GM19372 (cell line): ENCODE results near the gene ZNF197.
A peak's percentile ranks its signal among the peaks of the same experiment; 100 is the strongest.
"Not testable (repeated sequence)": the region's sequence is repeated elsewhere in the genome, so short reads cannot be mapped to it uniquely, and the experiment has no call there.

Experiments
- ATAC-seq: cut with Tn5 transposase; IDR thresholded peaks from one replicate; pipeline ENCODE4 v1.9.1; 2021; ENCODE audit warnings: mild to moderate bottlenecking, low read depth, moderate library complexity; ENCODE audit not compliant: unreplicated experiment

The ZNF197 gene

DNA sequence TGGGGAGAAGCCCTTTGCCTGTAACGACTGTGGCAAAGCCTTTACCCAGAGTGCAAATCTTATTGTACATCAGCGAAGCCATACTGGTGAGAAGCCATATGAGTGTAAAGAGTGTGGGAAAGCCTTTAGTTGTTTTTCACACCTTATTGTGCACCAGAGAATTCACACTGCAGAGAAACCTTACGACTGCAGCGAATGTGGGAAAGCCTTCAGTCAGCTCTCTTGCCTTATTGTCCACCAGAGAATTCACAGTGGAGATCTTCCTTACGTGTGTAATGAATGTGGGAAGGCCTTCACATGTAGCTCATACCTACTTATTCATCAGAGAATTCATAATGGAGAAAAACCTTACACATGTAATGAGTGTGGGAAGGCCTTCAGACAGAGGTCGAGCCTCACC is 34.6 kb downstream of the ZNF197 start:
- no peak for ATAC-seq

DNA sequence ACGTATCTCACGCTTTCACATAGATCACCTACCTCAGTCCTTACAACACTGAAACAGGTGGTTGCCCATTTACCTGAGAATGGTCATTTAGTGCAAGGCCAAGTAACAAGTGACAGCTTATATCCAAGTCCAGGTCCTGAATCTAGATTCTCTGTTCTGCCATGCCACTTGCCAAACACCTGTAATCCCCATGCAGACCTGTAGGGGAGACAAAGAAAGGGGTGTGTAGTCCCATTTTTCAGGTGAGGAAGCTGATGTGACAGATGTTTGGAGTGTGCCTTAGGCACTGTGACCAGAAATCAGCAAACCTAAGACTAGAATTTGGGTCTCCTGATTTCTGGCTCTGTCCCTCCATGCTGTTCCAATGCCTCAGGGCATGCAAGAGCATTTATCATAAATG is 36.4 kb downstream of the ZNF197 start:
- ATAC-seq = no peak

DNA sequence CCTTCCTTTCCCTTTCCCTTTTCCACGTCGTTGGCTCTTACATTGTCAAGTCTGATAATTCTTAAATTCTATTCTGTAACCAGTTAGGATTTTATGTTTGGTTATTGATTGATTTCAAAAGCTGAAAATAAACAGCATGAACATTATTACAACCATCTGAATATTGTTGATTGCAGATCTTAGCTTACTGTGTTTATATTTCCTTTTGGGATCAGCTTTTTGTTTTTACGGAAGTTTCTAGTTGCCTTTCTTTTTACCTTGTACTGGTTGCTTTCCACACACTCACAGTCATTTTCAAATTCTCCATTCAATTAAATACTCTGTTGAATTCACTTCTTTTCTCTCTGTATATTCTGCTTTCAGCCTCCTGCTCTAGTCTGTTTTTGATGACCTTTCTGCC is 40.3 kb downstream of the ZNF197 start:
- no peak for ATAC-seq

DNA sequence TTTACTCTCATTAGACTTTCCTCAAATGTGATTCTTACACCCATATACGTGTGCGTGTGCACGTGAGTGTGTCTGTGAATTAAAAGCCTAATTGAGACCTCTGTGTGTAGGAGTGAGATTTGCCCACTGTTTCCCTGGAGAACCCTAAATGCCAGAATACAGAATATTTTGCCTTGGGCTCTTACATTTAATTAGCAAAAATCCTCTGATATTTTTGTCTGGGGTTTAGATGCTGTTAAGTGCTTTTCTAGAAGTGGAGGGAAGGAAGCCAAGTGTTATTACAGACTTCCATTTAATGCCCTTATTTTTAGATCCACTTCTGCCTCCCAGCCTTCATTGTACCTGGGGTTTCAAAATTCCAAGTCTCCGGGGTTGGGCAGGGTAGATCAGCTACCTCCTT is 41.5 kb downstream of the ZNF197 start:
- ATAC-seq = no peak

DNA sequence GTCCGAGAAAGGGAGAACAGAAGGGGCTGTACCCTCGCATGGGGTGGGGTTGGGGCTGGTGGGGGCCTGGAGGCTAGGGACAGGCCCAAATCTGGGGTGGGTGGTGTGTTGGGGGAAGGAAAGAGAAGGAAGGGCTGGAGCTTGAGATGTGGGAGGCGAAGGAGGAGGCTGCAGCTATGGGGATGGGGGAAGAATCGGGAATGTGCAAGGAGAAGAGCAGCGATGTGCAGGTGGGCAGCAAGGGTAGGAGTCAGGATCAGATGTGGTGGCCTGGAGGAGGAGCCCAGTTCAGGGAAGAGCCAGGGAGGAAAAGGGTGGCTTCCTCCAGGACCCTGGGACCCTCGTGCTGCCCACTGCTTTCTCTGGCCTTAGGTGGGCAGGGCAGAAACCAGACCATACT is 44.9 kb downstream of the ZNF197 start:
- ATAC-seq = no peak

DNA sequence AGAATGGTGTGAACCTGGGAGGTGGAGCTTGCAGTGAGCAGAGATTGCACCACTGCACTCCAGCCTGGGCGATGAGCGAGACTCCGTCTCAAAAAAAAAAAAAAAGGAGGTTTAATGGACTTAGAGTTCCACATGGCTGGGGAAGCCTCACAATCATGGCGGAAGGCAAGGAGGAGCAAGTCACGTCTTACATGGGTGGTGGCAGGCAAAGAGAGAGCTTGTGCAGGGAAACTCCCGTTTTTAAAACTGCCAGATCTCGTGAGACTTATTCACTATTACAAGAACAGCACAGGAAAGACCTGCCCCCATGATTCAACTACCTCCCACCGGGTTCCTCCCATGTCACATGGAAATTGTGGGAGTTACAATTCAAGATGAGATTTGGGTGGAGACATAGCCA is 48.6 kb downstream of the ZNF197 start:
- not testable (repeated sequence) for ATAC-seq

DNA sequence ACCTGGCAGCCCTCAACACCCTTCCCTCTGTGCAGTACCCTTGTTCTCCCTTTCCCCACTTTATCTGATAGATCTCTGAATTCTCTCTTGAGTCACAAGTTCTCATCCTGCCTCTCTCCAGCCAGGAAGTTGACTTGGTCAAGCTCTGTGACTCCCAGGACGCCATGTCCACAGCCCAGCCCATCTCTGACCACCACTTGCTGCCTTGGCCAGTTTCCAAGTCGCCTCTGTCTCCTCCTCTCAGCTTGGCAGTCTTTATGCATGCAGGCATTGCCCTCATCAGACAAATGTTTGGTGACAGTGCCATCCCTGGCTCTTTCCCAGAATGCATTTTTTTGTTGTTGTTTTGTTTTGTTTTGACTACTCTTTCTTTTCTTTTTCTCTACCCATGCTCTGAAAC is 49.4 kb downstream of the ZNF197 start:
- no peak for ATAC-seq

DNA sequence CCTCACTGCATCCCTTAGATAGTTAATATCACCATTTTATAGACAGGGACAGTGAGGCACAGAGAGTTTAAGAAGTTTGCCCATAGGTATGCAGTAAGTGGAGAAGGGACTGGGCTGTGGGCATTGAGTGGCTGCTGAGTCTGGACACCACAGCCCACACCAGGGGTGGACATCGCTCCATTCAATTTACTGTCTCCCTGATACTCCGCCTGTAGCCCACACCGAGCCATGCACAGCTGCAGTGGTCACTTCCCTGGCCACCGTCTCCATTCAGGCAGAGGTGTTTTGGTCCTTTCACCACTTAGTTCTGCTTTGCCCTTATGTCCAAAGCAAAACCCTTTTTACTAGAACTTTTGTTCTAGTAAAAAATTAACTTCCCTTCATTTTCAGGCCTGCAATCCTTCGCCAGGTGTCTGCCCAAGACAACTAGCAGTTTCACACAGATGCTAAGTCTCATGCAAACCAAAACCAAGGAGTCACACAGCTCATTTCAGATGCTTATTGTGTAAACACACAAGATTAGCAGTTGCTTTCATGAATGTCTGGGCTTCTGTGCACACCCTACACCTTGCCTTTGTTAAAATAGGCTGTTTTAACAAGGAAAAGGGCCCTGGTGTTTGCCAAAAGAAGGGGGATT is 53.8 kb downstream of the ZNF197 start:
- no peak for ATAC-seq

DNA sequence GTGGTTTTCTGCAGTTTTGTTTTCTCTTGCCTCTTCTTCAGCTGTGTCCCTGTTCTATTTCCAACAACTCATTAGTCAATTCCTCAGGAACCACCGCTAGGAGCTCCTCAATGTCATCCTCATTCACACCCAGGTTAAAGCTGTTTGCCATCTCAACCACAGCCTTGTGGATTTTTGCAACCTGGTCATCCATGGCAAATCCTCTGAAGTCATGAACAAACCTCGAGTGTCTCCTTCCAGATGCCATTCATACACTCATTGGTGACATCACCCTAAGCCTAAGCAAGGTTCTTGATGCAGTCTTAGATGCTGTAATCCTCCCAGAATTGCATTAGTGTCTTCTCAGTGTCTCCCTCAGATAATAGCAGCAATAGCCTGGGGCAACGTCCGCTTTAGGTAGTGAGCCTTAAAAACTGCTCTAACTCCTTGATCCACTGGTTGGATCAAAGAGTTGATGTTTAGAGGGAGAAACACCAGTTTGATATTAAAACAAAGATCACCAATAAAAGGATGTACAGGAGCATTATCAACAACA is 56.2 kb downstream of the ZNF197 start:
- ATAC-seq = no peak

DNA sequence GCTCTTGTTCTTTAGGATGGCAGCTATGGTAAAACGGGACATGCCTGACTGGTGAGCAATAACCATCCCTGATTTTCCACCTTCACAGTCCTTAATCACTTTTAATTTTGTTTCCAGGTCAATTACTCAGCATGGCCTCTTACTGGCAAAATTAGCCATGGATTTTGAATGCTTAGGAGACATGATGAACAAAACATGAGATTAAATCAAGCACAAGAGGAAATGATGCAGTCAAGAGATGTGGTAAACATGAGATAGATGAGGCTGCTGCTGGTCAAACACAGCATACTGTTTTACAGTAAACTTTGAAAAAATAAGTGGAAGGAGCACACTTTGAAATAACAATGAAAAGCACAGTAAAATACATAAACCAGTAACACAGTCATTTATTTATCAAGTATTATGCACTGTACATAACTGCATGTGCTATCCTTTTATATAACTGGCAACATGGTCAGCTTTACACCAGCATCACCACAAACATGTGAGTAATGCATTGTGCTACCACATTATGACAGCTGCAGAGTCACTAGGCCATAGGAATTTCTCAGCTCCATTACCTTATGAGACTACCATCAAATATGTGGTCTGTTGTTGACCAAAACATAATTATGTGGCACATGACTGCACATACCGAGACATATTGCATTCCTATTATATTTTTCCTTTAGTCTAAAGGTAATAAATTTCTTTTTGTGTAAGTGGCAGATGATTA is 57.5 kb downstream of the ZNF197 start:
- no peak for ATAC-seq

DNA sequence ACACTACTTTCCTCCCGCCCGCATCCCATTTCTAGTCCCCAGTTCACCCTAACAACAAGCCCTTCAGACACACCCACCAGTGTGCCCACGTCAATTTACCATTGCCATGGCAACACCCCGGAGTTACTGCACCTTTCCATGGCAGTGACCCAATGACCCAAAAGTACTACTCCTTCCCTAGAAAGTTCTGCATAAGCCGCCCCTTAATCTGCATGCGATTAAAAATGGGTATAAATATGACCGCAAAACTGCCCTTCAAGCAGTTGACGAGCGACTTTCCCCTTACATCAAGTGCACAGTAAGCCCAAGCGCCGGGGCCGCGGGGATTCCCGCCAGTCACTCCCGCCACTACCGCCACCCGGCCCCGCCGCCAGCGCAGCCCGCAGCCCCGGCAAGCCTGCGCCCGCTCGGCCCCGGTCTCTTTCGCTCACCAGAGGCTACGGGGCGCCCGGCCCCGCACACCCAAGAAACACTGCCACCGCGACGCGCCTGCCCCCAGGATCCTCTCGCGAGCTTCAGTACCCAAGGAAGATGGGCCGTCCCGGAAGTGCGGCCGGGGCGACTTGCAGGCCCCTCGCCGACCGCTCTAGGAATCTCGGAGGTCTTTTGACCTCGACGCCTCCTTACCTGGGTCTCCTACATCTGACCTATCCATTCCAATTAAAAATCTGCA is 60.4 kb downstream of the ZNF197 start:
- peak; percentile 82 for ATAC-seq

DNA sequence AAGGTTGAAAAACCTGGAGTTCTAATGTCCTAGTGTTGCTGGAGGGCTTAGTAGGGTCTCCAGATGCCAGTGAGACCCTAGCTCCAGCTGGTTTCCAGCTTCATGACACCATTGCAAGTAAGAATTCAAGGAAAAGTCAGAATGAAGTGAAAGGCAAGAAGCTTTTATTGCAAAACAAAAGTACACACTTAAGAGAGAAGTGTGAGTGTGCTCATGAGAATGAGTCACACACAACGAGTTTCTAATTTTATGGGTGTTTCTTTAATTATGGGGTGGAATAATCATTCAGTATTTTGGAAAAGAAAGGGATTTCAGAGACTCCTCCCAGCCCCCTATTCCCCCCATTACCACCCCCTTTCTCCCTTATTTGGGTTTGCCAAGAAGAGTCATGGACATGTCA is 63.1 kb downstream of the ZNF197 start:
- no peak for ATAC-seq
